ENCODE results near the gene ARHGAP20.

The ARHGAP20 gene

DNA sequence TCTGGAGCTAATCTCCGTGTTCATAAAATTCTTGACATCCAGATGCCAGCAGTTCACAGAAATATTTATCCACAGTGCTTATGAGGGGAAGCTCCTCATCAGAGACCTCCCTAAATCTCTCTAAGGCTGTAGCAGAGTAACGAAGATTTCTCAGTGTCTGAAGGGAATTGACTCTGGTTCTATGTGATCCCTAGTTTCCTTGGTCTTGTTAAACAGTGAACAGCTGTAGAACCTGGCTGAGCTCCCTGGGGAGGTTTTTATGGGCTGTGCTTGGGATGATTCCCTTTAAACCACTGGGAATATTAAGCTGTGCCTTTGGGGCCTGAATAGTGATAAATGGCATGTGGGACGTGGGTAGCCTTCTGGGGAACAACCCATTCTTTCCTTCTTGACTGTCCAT lies 43.7 kb upstream of the ARHGAP20 start:
- no peak for TF ChIP-seq CTCF (IDR thresholded peaks at IDR 0.05)

DNA sequence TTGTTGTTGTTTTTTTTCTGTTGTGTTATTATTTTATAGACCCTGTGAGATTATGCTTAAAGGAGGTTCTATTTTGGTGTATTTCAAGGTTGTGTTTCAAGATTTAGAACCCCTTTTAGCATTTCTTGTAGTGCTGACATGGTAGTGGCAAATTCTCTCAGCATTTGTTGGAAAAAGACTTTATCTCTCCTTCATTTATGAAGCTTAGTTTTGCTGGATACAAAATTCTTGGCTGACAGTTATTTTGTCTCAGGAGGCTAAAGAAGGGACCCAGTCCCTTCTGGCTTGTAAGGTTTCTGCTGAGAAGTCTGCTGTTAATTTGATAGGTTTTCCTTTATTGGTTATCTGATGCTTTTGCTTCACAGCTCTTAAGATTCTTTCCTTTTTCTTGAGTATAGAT lies 40.7 kb upstream of the ARHGAP20 start:
- TF ChIP-seq CTCF (IDR thresholded peaks at IDR 0.05): no peak

DNA sequence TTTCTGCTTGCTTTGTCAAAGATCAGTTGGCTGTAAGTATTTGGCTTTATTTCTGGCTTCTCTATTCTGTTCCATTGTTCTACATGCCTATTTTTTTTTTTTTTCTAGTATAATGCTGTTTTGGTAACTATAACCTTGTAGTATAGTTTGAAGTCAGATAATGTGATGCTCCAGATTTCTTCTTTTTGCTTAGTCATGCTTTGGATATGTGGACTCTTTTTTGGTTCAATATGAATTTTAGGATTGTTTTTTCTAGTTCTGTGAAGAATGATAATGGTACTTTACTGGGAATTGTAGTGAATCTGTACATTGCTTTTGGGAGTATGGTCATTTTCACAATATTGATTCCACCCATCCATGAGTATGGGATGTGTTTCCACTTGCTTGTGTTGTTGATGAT lies 37.9 kb upstream of the ARHGAP20 start:
- no peak for TF ChIP-seq CTCF (IDR thresholded peaks at IDR 0.05)

DNA sequence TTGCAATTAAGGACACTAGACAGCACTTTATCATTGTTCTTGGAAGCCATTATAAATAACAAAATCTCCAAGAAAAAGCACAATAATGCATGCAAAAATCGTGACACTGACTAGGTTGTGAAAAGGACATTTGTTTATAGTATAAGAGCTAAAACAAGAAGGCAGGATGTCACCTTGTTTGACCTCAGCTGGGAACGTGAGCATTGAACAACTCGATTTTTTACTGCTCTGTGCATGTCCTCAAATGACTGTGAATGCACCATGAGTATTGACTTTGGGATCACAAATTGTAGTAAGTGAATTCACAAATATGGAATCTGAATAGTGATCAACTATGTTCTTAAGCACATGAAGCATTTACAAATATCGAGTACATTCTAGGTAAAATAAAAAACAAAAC lies 35.3 kb upstream of the ARHGAP20 start:
- no peak for TF ChIP-seq CTCF (IDR thresholded peaks at IDR 0.05)

DNA sequence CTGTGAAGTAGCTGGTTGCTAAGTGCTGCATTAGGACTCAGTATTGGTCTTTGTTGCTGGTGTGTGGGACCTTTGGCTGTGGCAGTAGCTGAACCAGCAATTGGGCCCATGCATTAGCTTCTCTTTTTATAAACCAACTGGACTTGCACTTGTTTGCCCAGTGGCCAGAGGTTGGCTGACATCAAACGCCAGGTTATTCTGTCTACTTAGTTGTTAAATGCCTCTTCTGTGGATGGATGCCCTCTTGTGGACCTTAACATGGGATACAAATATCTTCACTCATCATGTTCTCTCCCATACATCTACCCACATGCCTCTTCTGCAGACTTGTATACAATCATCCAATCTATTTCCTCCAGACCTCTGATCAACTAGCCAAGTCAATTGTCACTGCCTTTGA lies 26.4 kb upstream of the ARHGAP20 start:
- no peak for TF ChIP-seq CTCF (IDR thresholded peaks at IDR 0.05)

DNA sequence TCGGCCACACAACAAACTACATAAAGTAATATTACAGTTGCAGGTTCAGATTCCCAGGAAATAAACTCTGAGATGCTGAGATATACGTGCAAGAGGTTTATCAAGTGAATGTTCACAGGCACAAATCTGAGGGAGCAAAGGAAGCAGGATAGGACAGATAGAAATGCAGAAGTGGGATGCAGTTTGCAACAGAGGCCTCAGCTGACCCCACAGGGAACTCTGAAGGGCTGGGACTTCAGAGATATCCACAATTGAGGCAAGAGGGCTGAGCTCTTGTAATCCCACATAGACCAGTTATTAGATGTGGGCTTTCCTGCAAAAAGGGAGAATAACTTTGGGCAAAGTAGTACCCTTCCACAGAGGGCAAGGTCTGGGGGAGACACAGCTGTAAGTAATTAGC lies 25.4 kb upstream of the ARHGAP20 start:
- no peak for TF ChIP-seq CTCF (IDR thresholded peaks at IDR 0.05)

- no peak for TF ChIP-seq CTCF (IDR thresholded peaks at IDR 0.05)
These were observed 23.9 kb upstream of the ARHGAP20 start for GRCh38 chr11:110736171-110736553.

- TF ChIP-seq CTCF (IDR thresholded peaks at IDR 0.05): no peak
These were observed 23.4 kb upstream of the ARHGAP20 start for GRCh38 chr11:110735455-110736170.
